ENCODE data around the gene SLC10A4.

DNA sequence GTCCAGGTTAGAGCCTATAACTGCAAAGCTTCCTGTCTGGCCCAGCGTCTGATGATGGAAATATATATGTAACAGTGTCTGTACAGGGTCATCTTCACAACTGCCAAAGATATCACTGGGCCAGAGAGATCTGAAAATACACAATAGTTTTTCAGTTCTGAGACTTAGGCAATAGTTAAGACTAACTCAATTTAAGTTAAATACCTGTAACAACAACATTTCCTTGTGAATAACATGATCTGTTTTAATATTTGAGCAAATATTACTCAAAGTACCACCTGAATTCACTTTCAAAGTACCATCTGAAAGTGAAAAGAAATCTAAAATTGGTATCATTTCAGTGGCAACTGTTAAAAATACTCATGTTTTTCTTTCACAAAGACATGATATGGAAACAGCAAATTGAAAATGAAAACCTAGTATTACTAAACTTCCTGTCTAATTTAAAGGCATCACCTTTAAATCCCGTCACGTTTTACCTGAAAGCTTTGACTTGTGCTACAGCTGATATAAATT, 16.5 kb downstream of the SLC10A4 start:
- TF ChIP-seq FOS (IDR thresholded peaks at IDR 0.05; ENCODE audit: low read depth, low read length) (no peak), BHLHE40 (IDR thresholded peaks at IDR 0.05; ENCODE audit: low read depth, low read length) (no peak)
- TF ChIP-seq, protein P1, sequence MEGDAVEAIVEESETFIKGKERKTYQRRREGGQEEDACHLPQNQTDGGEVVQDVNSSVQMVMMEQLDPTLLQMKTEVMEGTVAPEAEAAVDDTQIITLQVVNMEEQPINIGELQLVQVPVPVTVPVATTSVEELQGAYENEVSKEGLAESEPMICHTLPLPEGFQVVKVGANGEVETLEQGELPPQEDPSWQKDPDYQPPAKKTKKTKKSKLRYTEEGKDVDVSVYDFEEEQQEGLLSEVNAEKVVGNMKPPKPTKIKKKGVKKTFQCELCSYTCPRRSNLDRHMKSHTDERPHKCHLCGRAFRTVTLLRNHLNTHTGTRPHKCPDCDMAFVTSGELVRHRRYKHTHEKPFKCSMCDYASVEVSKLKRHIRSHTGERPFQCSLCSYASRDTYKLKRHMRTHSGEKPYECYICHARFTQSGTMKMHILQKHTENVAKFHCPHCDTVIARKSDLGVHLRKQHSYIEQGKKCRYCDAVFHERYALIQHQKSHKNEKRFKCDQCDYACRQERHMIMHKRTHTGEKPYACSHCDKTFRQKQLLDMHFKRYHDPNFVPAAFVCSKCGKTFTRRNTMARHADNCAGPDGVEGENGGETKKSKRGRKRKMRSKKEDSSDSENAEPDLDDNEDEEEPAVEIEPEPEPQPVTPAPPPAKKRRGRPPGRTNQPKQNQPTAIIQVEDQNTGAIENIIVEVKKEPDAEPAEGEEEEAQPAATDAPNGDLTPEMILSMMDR (conservative IDR thresholded peaks at IDR 0.05; ENCODE audit: low read depth, low read length): no peak
